ENCODE results near the gene BSCL2.

The BSCL2 gene

DNA sequence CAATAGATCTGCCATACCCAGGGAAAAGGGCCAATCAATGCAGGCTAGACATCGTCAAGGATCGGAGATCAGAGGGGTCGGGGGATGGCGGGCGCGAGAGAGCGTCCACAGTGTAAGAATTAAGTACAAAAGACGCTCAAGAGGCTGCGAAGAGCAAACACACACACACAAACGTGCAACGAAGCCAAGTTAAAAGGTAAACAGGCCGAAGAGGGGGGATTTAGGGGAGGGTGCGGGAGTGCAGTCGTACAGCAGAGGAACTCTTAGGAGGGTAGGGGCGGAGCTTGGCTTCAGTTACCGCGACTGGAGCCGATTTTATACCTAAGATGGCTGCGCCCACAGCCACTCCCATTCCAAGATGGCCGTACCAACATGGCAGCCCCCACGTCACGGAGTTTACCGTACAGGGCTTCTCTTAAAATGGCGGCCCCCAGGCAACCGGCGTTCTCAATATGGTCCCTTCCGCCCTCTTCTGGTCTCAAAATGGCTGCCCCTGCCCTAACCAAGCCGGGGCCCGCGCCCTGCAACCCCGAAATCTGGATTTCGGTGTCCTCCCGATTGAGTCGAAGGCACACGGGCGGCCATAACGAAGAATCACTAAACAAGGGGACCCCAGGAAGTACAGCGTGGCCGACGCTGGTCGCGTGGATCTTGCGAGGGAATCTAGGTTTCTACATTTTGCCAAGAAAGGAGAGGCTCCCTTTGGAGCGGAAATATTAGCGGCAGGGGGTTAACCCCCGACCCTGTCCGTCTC lies 2.2 kb upstream of the BSCL2 start:
- Histone ChIP-seq H3K4me3 (IDR thresholded peaks at IDR 0.05; ENCODE audit: insufficient read depth, low read depth, low read length) (no peak overlapping the region), H3K4me1 (ENCODE audit: low read depth, poor library complexity, severe bottlenecking) (peaks cover 75% of the 10 kb centered on the region), H3K79me2 (ENCODE audit: insufficient read depth, low read depth) (peaks cover 12% of the 10 kb centered on the region; the same call in 1 of the 2 replicates), H4K20me1 (ENCODE audit: insufficient read depth) (no peaks in the 10 kb centered on the region), H3K36me3 (ENCODE audit: insufficient read depth) (no peaks in the 10 kb centered on the region), H3K4me2 (peak overlapping the region; percentile 97), H3K27me3 (ENCODE audit: insufficient read depth, low read depth) (no peaks in the 10 kb centered on the region), H3K27ac (peak overlapping the region; percentile 96), H2AFZ (ENCODE audit: low read depth) (peak overlapping the region; percentile 70), H3K9ac (peak overlapping the region; percentile 95)
- TF ChIP-seq, protein P1, sequence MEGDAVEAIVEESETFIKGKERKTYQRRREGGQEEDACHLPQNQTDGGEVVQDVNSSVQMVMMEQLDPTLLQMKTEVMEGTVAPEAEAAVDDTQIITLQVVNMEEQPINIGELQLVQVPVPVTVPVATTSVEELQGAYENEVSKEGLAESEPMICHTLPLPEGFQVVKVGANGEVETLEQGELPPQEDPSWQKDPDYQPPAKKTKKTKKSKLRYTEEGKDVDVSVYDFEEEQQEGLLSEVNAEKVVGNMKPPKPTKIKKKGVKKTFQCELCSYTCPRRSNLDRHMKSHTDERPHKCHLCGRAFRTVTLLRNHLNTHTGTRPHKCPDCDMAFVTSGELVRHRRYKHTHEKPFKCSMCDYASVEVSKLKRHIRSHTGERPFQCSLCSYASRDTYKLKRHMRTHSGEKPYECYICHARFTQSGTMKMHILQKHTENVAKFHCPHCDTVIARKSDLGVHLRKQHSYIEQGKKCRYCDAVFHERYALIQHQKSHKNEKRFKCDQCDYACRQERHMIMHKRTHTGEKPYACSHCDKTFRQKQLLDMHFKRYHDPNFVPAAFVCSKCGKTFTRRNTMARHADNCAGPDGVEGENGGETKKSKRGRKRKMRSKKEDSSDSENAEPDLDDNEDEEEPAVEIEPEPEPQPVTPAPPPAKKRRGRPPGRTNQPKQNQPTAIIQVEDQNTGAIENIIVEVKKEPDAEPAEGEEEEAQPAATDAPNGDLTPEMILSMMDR (conservative IDR thresholded peaks at IDR 0.05; ENCODE audit: low read depth, low read length) = peak; percentile 37; the same call in 1 of the 2 replicates

DNA sequence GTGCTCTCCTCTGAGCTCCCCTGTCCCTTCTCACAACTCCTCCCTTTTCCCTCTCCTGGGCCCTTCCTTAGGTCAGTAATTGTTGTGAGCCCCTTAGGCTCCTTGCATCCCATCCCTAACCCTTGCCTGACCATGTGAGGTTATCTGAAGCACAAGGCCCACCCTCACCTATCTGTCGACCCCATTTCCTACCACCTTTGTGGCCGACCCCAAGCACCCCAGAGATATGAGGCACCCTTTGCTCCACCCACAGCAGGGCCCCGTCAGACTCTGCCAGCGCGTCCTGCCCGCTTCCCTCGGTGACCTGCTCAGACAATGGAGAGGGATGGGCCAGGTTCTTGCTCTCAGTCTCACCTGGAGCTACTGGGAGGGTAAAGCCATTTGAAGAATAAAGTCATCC lies 1.6 kb upstream of the BSCL2 start:
- peaks cover 9% of the 10 kb centered on the region; the same call in 1 of the 2 replicates for H3K79me2 ChIP-seq (ENCODE audit: insufficient read depth, low read depth)
- H3K36me3 ChIP-seq (ENCODE audit: insufficient read depth) = no peaks in the 10 kb centered on the region
- no peaks in the 10 kb centered on the region for H4K20me1 ChIP-seq (ENCODE audit: insufficient read depth)
- TF ChIP-seq, protein P1 (conservative IDR thresholded peaks at IDR 0.05; ENCODE audit: low read depth, low read length) = no peak
- H2AFZ ChIP-seq (ENCODE audit: low read depth) = peak overlapping the region; percentile 62
- H3K27ac ChIP-seq = peak overlapping the region; percentile 96; the same call in 1 of the 2 replicates
- peak overlapping the region; percentile 95; the same call in 1 of the 2 replicates for H3K9ac ChIP-seq
- peak overlapping the region; percentile 97 for H3K4me2 ChIP-seq
- peaks cover 68% of the 10 kb centered on the region for H3K4me1 ChIP-seq (ENCODE audit: low read depth, poor library complexity, severe bottlenecking)
- no peaks in the 10 kb centered on the region for H3K27me3 ChIP-seq (ENCODE audit: insufficient read depth, low read depth)
- H3K4me3 ChIP-seq (IDR thresholded peaks at IDR 0.05; ENCODE audit: insufficient read depth, low read depth, low read length) = no peak overlapping the region

DNA sequence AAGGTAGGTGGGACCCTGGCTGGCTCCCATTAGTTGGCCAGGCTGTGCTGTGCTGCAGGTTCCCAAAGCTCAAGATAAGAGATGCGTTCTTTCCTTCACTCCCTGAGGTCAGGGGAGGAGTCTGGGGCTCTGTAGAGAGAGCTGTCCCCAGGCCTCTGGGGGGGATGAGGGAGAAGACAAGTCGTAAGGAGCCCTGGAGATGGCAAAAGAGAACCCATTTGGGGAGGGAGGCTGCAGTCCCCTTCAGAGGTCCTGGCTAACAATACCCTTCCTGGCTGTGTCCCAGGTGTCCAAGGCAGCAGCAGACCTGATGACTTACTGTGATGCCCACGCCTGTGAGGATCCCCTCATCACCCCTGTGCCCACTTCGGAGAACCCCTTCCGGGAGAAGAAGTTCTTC lies 1.2 kb upstream of the BSCL2 start:
- TF ChIP-seq, protein P1 (conservative IDR thresholded peaks at IDR 0.05; ENCODE audit: low read depth, low read length) = no peak
- peaks cover 64% of the 10 kb centered on the region for H3K4me1 ChIP-seq (ENCODE audit: low read depth, poor library complexity, severe bottlenecking)
- H3K27ac ChIP-seq = no peak overlapping the region
- no peaks in the 10 kb centered on the region for H3K27me3 ChIP-seq (ENCODE audit: insufficient read depth, low read depth)
- peak overlapping the region; percentile 97; the same call in 1 of the 2 replicates for H3K4me2 ChIP-seq
- H2AFZ ChIP-seq (ENCODE audit: low read depth) = no peak overlapping the region
- H4K20me1 ChIP-seq (ENCODE audit: insufficient read depth) = no peaks in the 10 kb centered on the region
- H3K79me2 ChIP-seq (ENCODE audit: insufficient read depth, low read depth) = peaks cover 9% of the 10 kb centered on the region; the same call in 1 of the 2 replicates
- H3K9ac ChIP-seq = peak overlapping the region; percentile 95; the same call in 1 of the 2 replicates
- no peak overlapping the region for H3K4me3 ChIP-seq (IDR thresholded peaks at IDR 0.05; ENCODE audit: insufficient read depth, low read depth, low read length)
- no peaks in the 10 kb centered on the region for H3K36me3 ChIP-seq (ENCODE audit: insufficient read depth)

DNA sequence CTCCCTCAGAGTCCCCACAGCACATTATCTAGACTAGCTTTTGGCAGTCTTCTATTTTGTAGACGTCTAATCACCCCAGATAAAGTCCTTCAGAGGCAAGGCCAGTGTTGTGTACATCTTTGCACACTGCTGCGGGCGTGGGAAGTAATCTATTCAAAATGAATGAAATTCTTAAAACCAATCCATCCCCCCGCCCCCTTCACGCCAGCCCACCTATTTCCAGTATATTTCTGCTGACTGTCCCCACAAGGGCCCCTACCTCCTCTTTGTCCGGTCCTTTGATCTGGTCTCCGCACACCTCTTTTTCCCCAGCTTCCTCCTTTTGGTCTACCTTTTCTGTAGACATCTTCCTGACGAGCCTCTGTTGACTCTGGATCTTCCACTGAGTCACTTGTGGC lies 375 bp downstream of the BSCL2 start:
- Histone ChIP-seq H3K27ac (no peak overlapping the region), H3K4me3 (IDR thresholded peaks at IDR 0.05; ENCODE audit: insufficient read depth, low read depth, low read length) (no peak overlapping the region), H3K27me3 (ENCODE audit: insufficient read depth, low read depth) (no peaks in the 10 kb centered on the region), H3K4me1 (ENCODE audit: low read depth, poor library complexity, severe bottlenecking) (peaks cover 49% of the 10 kb centered on the region), H2AFZ (ENCODE audit: low read depth) (peak overlapping the region; percentile 50; the same call in 1 of the 2 replicates), H3K9ac (no peak overlapping the region), H3K79me2 (ENCODE audit: insufficient read depth, low read depth) (peaks cover 9% of the 10 kb centered on the region; the same call in 1 of the 2 replicates), H3K4me2 (peak overlapping the region; percentile 83), H4K20me1 (ENCODE audit: insufficient read depth) (no peaks in the 10 kb centered on the region), H3K36me3 (ENCODE audit: insufficient read depth) (no peaks in the 10 kb centered on the region)
- TF ChIP-seq, protein P1 (conservative IDR thresholded peaks at IDR 0.05; ENCODE audit: low read depth, low read length) = no peak
